NB4 (cell line): ENCODE data around the gene SASH1.
"Not testable (repeated sequence)": the region's sequence is repeated elsewhere in the genome, so short reads cannot be mapped to it uniquely, and the experiment has no call there.

Experiments used
- CTCF ChIP-seq: IDR thresholded peaks from one replicate; pipeline ENCODE4 v1.5.1; 2012; ENCODE audit warnings: low read depth, low read length
- MYC ChIP-seq: IDR thresholded peaks from 2 replicates; pipeline ENCODE4 v1.6.1; 2011; ENCODE audit warnings: low read depth, low read length
- POLR2A ChIP-seq: IDR thresholded peaks from 2 replicates; pipeline ENCODE4 v1.6.1; 2011; ENCODE audit warnings: mild to moderate bottlenecking; ENCODE audit not compliant: insufficient read length; ENCODE audit errors: extremely low read depth

GRCh38 chr6:148352421-148352820 is 9.8 kb downstream of the SASH1 start:
- TF ChIP-seq CTCF, POLR2A, MYC: not testable (repeated sequence)
